GM19023 (cell line): ENCODE data around the gene HOMEZ.

Experiments used
- ATAC-seq: cut with Tn5 transposase; IDR thresholded peaks from one replicate; pipeline ENCODE4 v1.9.1; 2021; ENCODE audit warnings: mild to moderate bottlenecking, moderate library complexity; ENCODE audit not compliant: unreplicated experiment

HOMEZ gene

DNA sequence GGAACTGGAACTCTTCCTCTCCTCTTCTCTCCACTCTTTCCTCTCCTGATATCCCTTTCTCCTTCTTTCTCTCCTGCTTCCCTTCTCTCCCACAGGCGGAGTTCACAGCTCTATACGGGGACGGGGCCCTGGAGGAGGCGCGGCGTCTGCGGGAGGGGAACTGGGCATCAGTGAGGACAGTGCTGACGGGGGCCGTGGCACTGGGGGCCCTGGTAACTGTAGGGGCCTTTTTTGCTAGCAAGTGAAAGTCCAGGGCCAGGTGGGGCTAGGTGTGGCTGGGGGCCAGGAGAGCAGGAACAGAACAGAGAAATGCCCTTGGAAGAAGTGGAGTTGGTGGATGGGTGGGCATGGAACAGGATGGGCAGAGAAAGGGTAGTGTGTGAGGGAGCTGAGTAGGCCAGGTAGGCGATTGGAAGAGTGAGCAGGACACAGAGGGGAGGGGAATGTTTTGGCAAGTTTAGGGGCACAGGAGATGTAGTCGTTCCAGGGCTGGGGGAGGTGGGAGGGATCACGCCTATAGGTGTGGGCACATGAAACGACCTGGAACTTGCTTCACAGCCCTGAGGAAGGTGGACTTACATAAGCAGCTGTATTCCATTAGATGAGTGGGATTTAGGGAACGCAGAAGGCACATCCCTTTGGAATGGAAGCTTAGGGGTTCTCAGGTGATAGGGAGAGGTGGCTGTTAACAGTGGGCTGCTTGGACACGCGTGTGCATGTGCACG is 23.0 kb upstream of the HOMEZ start:
- ATAC-seq, result no peak

DNA sequence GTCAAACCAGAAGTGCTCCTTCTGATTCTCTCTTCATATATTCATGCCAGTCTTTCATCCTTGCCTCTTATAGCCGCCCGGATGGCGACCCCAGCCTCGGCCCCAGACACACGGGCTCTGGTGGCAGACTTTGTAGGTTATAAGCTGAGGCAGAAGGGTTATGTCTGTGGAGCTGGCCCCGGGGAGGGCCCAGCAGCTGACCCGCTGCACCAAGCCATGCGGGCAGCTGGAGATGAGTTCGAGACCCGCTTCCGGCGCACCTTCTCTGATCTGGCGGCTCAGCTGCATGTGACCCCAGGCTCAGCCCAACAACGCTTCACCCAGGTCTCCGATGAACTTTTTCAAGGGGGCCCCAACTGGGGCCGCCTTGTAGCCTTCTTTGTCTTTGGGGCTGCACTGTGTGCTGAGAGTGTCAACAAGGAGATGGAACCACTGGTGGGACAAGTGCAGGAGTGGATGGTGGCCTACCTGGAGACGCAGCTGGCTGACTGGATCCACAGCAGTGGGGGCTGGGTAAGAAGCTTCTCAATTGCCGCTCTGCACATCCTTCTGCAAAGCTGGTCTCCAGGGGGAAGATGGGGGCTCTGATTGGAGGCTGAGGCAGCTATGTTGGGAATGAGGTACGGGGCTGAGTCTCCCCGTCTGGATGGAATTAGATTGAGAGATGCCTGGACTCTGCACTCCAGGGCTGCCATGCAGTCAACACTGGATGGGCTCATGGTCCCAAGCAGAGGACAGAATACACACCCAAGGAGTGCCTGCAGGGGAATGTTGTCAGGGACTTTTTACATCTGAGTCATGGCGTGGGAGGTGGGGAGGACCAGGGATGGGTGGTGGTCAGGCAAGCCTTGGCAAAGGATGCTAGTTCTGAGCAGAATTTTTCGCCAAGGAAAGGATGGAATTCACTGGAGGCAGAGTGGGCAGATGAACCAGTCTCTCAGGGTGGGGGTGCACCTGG is 22.0 kb upstream of the HOMEZ start:
- no peak for ATAC-seq

DNA sequence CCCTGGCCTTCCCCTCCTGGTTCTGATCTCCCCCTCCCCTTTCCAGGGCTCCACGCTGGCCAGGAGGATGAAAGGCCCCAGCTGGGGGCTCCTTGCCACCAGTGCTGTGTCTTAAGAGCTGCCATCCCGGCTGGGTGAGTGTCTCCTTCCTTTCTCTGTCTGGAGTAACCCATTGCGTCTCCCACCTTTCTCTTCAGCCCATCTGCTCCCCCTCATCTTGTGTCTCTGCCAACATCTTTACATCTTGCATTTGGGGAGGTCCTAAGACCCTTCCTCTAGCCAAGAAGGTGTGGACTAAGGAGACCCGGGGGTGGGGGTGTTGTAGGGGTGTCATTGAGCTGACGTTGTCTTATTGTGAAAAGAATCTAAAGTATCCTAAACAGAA is 21.2 kb upstream of the HOMEZ start:
- ATAC-seq, result no peak

DNA sequence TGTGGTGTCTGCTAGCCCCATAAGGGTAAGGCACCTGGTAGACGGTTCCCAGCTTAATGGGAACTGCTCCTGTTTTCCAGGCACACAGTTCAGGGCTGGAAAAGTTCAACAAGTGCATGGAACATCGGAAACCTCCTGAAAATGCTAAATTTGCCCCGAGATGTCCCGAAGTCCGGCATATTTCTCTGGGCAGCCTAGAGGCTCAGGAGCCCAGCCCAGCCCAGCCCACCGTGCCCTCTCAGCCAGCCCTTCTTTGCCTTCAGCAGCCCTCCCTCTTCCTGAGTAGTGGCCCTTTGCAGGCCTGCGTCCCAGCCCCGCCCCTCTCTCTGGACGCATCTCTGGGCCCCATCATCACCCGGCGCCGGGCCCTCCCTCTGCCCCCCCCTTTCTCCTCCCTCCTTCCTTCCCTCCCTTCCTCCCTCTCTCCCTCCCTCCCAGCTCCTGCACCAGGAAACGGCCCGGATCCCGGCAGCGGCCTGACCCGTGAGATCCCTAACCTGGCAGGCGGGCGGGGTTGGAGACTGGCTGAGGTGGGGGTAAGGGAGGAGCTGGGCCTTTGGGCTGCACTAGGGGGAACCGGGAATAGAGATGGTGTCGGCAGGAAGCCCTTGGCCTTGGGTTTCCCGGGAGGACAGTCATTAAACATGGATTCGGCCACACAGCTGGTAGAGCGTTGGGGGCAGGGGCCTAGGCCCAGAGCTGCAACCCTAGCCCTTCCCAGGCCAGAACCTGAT is 20.6 kb upstream of the HOMEZ start, which contains the start of gene BCL2L2:
Gene BCL2L2, plus strand, starts transcription at position 422 of the 734 bp plus-strand sequence. CDS start 935 bp downstream, outside the sequence.
- ATAC-seq, result no peak

DNA sequence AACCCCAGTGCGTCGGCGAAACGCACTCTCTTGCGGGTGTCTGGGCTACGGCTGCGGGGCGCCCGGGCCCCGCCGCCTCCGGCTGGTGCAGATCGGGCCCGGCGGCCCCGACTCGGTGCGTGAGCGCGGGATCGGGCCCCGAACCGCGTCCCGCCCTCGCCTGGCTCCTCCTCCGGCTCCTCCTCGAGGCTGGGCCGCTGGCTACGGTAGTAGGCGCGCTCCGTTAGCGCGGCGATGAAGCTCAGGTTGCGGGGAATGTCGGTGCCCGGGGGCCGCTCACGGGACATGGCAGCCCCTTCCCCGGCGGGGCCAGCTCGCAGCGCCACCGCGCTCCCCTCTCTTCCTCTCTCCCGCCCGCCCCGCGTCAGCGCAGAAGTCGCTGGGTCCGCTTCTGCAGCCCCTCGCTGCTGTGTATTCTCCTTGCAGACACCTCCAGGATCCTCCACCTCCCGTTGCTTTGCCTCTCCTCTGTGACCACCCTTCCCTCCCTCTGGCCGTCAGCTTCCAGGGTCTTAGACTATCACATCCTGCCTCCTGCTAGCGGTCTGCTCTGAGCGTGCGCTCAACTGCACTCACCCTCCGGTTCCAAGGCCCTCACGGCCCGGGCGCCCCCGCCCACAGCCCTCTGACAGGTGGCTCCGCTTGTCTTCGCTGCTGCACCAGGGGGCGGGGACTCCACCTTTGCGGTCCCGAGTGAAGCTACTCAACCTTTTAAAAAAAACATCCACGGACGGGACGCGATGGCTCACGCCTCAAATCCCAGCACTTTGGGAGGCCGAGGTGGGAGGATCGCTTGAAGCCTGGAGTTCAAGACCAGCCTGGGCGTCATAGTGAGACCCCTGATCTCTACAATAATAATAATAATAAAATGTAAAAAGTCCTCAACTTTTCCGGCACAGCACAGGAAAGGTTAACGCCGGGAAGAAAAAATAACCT is 16.6 kb upstream of the HOMEZ start, which contains the start of gene PPP1R3E:
Gene PPP1R3E, minus strand, starts transcription at position 570 of the 936 bp plus-strand sequence. Its CDS starts 283 bp downstream, at position 287.
- ATAC-seq, result peak; percentile 37

DNA sequence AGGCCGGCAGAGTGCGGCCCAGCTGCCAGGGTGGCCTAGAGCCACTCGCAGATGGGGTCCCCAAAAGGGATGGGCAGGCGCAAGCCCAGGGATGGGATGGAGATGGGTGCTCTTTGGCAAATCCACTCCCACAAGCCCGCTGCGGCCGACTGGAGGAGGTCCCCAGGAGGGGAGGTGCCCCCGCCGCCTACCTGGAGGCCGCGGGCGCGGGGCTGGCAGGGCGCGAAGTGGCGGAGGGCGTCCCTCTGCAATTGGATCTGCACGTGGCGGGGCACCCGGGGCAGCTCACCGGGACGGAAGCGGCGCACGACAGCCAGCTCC is 16.0 kb upstream of the HOMEZ start:
- peak; percentile 11 for ATAC-seq

DNA sequence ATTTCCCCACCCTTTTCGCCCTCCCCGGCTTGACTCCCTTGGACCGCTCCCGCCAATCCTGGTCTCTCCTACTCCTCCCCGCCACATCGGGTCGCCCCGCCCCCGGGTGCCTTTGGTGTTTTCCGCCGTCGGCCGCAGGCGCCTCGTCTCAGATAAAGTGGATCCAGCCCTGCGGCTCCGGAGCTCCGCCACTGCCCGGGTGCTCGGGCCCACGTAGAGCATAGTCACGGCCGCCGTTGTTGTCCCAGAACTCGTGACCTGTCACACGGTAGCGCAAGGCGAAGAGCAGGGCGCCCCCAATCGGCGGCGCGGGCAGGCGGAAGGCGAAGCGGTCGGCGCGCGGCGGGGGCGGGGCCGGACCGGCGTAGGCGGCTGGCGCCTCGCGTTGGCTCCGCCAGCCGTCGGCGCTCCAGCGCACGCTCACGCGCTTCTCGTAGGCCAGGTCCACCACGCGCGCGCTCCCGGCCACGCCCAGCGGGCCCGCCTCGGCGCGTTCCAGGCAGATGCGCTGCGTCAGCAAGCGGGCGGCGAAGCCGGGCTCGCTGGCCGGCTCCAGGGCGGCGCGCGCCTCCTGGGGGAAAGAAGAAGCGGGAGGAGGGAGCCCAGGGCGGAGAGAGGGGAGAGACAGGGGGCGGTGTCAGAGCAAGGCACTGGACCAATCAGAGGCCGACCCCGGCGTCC is 15.5 kb upstream of the HOMEZ start:
- peak; percentile 80 for ATAC-seq

DNA sequence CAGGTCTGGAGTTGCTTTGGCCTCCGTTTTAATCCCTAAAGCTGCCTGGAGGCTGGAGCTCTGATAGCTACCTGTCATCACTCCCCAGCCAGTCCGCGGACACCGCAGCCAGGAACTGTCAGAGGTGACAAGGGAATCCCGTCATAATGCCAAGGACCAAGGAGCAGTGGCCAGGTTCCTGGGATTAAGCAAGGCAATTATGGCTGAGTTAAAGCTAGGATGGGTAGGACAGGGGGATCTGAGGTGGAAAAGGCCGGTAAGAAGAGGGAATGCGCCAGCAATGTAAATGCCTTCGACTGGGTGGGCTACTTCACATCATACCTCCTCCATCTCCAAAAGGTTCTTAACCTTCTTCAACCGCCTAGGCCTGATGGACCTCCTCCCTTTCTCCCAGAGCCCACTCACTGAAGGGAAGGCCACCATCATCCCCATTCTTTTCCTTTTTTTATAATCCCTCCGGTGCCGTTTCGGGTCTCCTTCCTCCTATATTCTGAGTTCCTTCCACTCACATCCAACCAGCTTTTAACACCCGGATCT is 14.8 kb upstream of the HOMEZ start:
- ATAC-seq, result no peak

DNA sequence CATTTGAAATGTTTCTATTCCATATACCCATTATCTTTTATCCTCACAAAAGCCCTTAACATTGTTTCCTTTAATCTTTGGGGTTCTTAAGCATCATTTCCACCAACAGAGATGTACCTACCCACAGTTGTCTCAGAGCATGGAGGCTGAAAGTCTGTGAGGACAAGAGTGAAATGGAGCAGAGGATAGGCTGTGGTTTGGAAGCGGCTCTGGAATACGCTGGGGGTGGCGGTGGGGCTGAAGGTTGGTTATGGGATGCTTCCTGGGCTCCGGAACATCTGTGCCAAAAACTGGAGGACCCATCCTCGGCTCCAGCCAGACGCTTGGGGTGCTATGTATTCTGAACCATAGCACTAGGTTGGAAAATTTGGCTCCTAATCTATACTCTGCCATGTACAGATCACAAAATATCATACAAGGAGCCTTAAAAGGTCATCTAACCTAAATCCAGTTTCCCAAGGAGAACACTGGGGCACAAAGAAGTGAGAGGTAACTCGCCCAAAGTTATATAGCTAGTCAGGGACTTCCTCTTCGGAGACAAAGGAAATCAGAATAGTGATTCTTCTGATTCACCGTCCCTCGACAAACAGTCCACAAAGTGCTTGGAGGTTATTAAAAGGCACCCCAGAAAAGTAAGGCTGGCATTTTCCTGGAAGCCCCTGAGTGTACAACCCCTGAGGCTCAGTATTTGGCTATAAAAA is 14.2 kb upstream of the HOMEZ start:
- ATAC-seq, result no peak

DNA sequence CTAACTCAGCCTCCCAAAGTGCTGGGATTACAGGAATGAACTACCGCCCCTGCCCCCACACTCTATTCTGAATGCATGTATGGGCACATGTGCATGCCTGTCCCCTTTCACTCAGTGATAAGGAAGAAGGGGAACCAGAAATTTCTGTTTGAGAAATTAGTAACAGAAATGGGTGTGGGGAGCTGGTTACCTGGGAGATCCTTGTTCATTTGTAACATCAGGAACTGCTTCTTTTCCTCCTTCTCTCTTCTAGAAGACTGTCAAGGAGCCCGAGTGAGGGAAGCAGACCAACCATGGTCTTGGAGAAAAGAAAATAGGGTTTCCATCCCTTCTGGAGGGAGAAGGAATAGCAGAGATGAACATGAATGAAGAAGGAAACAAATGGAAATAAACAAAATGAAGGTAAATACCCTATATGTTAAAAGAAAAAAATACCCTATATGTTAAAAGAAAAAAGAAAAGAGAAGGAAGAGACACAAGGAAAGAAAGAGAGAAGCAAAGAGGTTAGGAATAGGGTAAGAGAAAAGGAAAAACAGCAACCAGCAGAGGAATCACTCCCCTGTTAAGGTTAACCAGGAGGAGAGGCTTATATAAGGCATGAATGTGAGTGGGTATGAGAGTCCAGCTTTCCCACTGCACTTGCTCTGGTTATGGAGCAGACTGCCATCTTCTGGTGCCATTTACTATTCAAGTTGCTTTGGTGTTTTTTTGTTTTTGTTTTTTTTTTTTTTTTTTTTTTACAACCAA is 13.5 kb upstream of the HOMEZ start:
- ATAC-seq, result no peak

DNA sequence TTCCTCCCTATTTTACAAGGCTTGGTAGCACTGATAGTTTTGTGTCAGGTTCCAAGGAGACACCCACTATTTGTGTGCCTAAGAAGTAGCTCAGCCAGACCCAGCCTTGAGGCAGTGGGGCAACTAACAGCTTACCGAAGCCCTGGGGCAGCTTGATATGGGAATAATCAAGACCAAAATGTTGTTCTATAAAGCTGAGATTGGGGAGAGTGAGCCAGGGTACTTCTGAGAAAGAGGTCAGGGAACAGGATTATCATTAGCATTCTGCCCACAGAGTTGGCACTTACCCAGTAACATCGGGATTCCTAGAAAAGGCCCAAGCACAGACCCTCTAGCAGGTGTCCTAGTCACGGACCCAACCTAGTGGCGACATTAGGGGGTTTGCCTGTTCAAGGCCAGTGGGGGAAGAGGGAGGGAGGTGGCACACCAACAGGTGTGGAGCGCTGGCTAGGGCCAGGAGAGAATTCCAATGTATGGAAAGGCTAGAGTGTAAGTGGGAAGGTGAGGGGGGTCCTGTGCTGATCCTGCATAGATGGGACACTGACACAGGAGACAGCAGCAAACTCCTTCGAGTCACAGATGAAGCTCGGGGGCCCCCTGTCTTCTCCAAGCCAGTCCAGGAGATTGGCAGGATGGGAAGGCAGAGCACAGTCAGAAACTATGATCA is 11.8 kb upstream of the HOMEZ start:
- no peak for ATAC-seq

DNA sequence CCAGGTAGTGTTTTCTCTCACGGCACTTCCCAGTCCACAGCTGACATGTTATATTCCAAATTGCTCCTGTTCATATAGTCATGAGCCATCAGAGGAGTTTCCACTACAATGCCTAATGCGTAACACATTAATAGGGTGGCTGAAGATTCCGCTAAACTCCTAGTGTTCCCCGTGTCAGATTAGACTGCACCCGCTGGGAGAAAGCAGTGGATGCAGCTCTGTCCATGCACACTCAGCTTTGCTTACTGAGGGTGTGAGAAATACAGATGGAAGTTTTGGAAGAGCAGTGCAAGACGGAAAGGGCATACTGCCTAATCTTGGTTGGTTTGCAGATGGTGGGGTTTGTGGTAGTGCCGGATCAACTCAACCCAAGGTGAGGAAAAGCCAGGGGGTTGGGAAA is 11.2 kb upstream of the HOMEZ start:
- ATAC-seq, result no peak

DNA sequence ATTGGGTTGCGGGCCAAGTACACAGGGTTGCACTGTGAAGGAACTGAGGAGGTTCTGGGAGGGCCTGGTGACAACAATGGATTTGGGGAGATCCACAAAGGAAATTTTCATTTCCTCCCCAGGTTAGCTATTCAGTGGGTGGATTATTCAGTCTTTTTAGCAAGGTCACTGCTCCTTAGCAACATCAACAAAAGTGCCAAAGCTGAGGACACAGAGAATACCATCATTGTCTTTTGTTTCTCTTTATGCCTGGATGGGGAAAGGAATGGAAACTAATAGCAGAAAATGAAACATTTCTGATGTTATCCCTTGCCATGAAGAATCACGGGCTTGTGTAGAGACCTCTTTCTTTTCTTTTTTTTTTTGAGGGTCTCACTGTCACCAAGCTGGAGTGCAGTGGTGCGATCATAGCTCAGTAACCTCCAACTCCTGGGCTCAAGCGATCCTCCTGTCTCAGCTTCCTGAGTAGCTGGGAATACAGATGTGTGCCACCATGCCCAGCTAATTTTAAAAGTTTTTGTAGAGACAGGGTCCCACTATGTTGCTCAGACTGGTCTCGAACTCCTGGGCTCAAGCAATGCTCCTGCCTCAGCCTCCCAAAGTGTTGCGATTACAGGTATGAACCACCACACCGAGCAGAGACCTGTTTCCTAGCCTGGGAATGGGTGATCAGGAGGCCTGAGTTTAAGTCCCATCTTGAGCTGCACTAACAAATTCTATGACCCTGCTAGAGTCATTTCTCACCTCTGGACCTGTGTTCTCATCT is 10.3 kb upstream of the HOMEZ start:
- no peak for ATAC-seq

DNA sequence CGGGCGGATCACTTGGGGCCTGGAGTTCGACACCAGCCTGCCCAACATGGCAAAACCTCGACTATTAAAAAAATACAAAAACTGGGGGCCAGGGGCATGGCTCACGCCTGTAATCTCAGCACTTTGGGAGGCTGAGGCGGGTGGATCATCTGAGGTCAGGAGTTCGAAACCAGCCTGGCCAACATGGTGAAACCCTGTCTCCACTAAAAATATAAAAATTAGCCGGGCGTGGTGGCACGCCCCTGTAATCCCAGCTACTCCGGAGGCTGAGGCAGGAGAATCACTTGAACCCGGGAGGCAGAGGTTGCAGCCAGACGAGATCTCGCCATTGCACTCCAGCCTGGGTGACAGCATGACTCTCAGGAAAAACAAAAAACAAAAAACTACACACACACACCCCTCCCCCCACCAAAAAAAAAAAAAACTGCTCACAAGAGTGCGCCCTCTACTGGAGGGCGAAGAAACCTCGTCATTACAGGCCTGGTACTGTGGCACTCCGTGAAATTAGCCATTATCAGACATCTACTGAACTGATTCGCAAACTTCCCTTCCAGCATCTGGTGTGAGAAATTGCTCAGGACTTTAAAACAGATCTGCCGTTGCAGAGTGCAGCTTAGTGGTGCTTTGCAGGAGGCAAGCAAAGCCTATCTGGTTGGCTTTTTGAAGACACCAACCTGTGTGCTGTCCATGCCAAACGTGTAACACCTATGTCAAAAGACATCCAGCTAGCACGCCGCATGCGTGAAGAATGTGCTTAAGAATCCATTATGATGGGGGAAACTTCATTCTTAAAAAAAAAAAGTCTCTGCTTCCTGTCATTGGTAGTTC is 9.0 kb upstream of the HOMEZ start:
- no peak for ATAC-seq

DNA sequence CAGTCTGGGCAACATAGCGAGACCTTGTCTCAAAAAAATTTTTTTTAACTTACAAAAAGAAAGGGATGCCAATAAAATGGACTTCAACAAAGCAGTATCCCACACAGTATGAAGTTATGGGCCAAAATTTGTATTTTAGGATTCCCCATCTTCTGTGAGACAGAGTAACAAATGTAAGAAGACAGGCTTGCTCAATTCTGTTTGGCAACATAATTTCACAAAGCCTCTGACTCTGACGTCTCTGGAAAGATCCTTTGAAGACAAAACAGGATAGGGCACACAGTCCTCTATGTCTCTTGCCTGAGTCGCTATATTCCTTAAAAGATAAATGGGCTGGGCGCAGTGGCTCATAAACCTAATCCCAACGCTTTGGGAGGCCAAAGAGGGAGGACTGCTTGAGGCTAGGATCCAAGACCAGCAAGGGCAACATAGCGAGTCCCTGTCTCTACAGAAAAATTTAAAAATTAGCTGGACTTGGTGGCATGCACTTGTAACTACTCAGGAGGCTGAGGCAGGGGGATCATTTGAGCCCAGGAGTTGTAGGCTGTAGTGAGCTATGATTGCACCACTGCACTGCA is 1.1 kb upstream of the HOMEZ start:
- no peak for ATAC-seq
